GM23248 (cell line): ENCODE data around the gene CREB3L1.
A peak's percentile ranks its signal among the peaks of the same experiment; 100 is the strongest.

Experiments used
- EZH2 ChIP-seq: fragments of 200-600 bp; sonication (generic); IDR thresholded peaks from 2 replicates; pipeline ENCODE4 v1.6.1; 2018; ENCODE audit warnings: antibody characterized with exemption, mild to moderate bottlenecking; ENCODE audit not compliant: insufficient read depth, poor library complexity, severe bottlenecking
- EZH2phosphoT487 ChIP-seq: fragments of 200-600 bp; sonication (generic); IDR thresholded peaks from 2 replicates; pipeline ENCODE4 v1.6.1; 2018; ENCODE audit warnings: antibody characterized with exemption, moderate library complexity, mild to moderate bottlenecking, low read depth; ENCODE audit not compliant: insufficient read depth

DNA sequence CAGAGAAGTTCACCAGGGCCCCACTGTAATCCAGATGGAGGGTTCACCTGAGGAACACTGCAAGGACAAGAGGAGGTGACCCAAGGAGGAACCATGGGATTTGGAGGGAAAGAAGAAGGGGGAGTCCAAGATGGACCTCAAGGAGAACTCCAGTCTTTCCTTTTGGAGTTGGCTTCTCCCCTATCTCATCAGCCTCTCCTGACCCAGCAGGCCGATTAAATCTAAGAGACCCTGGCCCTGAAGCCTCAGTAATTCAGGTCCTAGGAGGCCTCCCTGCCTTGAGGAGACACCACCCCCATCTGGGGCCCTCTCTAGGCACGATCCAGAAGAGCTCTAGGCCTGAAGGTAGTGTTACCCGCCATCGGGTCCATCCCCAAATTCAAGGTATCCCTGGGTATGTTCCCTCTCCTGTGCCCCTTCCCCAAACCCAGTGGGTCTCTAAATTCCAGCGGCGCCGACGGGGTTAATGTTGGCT lies 54.7 kb downstream of the CREB3L1 start:
- TF ChIP-seq EZH2 (peak; percentile 12), EZH2phosphoT487 (no peak)
